Iris pigment epithelial cell (primary cell): ENCODE results near the gene PATL2.
"Not testable (repeated sequence)": the region's sequence is repeated elsewhere in the genome, so short reads cannot be mapped to it uniquely, and the experiment has no call there.

Experiments used
- DNase-seq: peaks from one replicate; pipeline ENCODE4 v3.0.0-alpha.2; 2011; ENCODE audit warnings: low read depth

Gene PATL2

GRCh38 chr15:44647036-44647435, 64.1 kb downstream of the PATL2 start:
- DNase-seq, result no peak

- no peak for DNase-seq
These were observed 64.7 kb downstream of the PATL2 start for GRCh38 chr15:44646460-44646859.

- no peak for DNase-seq
These were observed 69.5 kb downstream of the PATL2 start for GRCh38 chr15:44641651-44642050.

GRCh38 chr15:44636976-44637375, 74.1 kb downstream of the PATL2 start:
- no peak for DNase-seq

DNA sequence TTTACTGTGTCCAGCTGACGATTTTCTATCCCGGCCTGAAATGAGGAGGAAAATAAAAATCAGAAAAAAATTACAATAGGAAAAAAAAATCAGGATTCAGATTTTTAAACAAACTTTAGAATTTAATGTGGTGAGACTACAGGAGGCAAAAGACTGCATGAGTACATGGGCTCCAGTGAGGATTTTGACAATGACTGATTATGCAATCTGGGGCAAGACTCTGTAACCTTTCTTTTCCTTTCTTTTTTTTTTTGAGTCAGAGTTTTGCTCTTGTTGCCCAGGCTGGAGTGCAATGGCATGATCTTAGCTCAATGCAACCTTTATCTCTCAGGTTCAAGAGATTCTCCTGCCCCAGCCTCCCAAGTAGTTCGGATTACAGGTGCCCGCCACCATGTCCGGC, 77.5 kb downstream of the PATL2 start:
- peak; percentile 46 for DNase-seq

DNA sequence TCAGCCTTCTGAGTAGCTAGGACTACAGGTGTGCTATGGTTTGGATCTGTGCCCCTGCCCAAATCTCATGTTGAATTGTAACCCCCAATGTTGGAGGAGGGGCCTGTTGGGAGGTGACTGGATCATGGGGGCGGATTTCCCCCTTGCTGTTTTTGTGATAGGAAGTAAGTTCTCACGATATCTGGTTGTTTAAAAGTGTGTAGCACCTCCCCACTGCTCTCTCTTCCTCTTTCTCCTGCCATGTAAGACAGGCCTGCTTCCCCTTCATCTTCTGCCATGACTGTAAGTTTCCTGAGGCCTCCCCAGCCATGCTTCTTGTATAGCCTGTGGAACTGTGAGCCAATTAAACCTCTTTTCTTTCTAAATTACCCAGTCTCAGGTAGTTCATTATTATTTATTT, 85.8 kb downstream of the PATL2 start:
- not testable (repeated sequence) for DNase-seq

DNA sequence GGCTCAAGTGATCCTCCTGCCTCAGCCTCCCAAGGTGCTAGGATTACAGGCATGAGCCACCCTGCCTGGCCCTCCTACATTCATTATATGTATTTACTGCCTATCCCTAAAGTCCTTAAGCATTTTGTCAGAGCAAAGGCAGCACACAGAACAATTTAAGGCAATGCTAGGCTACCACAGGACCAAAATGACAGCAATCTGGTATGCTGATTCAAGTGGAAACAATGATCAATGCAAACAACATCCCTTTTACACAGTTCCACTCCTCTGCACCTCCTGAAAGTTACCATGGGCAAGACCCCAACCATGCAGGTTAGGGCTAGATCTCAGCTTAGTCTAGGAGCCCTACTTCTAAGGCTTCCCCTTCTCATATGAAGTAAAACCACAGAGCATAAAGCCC, 87.9 kb downstream of the PATL2 start:
- DNase-seq, result no peak

GRCh38 chr15:44620081-44620480, 91.0 kb downstream of the PATL2 start:
- no peak for DNase-seq

DNA sequence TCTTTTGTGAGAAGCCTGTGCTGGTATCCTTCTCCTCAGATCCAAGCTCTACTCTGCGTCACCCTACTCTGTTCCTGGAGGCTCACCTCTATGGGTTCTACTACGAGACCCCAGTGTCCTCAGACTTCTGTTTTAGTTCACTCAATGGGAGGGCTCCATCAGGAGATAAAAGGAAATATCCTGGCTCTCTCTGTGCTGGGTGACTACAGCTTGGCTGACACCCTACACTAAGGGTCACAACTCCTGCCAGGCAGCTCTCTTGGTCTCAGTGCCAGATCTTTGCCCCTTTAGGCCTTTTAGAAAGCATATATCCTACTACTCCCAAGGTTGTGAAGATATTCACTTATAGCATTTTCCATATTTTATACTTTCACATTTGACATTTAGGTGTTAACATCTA, 94.1 kb downstream of the PATL2 start:
- DNase-seq, result no peak
